GM12872 (cell line): ENCODE results near the gene ANKMY1.

Experiments used
- CTCF ChIP-seq: IDR thresholded peaks from 3 replicates; pipeline ENCODE4 v1.5.1; 2011; ENCODE audit warnings: low read depth, mild to moderate bottlenecking, low read length, moderate library complexity; ENCODE audit not compliant: insufficient read depth

Gene ANKMY1

GRCh38 chr2:240529344-240529999 lies 28.3 kb downstream of the ANKMY1 start:
- TF ChIP-seq CTCF = no peak

- TF ChIP-seq CTCF = no peak
Measured at GRCh38 chr2:240528406-240529040, 29.3 kb downstream of the ANKMY1 start.

- no peak for TF ChIP-seq CTCF
Measured at GRCh38 chr2:240527153-240527750, 30.5 kb downstream of the ANKMY1 start.

GRCh38 chr2:240526521-240526920 lies 31.3 kb downstream of the ANKMY1 start:
- TF ChIP-seq CTCF = no peak

- TF ChIP-seq CTCF = no peak
Measured at GRCh38 chr2:240525802-240526201, 32.0 kb downstream of the ANKMY1 start.

- TF ChIP-seq CTCF = no peak
Measured at GRCh38 chr2:240524963-240525718, 32.6 kb downstream of the ANKMY1 start.
